CD4-positive, alpha-beta memory T cell (primary cell): ENCODE results near the gene PTPN1. TPM values are rescaled to one million over a fixed set of nuclear protein-coding genes. Genes with fewer than 3 reads are reported as not detected.

Experiments used
- CTCF ChIA-PET: fragments of 350-600 bp; sonication (Branson Sonifier 250); formaldehyde crosslinking; loops from one replicate; lab custom pipeline; 2021; ENCODE audit warnings: inconsistent platforms; ENCODE audit not compliant: partially characterized antibody; lab: Charles Lee
- POLR2A ChIA-PET: fragments of 350-600 bp; sonication (Branson Sonifier 250); formaldehyde crosslinking; loops from one replicate; lab custom pipeline; 2021; ENCODE audit not compliant: partially characterized antibody; lab: Charles Lee
- DNase-seq, 5 donors: peaks; one replicate each; pipeline versions ENCODE4 v3.0.0 to v3.0.0-alpha.2; 2020 to 2022; ENCODE audit warnings: mixed read lengths in 1 of 5
- H3K27ac ChIP-seq: one replicate; pipeline ENCODE4 v1.7.0; 2013; ENCODE audit warnings: low read depth, low read length
- H3K27me3 ChIP-seq: 2 replicates; pipeline ENCODE4 v1.7.0; 2013; ENCODE audit warnings: mild to moderate bottlenecking, low read length, moderate library complexity; ENCODE audit not compliant: insufficient read depth
- H3K36me3 ChIP-seq: 2 replicates; pipeline ENCODE4 v1.7.0; 2013; ENCODE audit warnings: mild to moderate bottlenecking, low read length, moderate library complexity; ENCODE audit not compliant: insufficient read depth
- H3K4me1 ChIP-seq: 2 replicates; pipeline ENCODE4 v1.7.0; 2013; ENCODE audit warnings: mild to moderate bottlenecking, low read length, moderate library complexity; ENCODE audit not compliant: insufficient read depth
- H3K4me3 ChIP-seq, 2 donors: one replicate each; pipeline ENCODE4 v1.7.0; 2013; ENCODE audit warnings: low read length in 2 of 2, mild to moderate bottlenecking in 1 of 2
- H3K9me3 ChIP-seq, 2 donors: one replicate each; pipeline ENCODE4 v1.7.0; 2013; ENCODE audit warnings: low read length in 2 of 2, control low read depth in 1 of 2; ENCODE audit not compliant: control insufficient read depth in 1 of 2
- H3K27ac Mint-ChIP-seq, 7 donors: one replicate each; pipeline ENCODE4 v1.8.0; 2020 to 2021; ENCODE audit warnings: mixed read lengths in 7 of 7, mild to moderate bottlenecking in 6 of 7, inconsistent platforms in 3 of 7, moderate library complexity in 3 of 7
- H3K27me3 Mint-ChIP-seq, 2 donors: one replicate each; pipeline ENCODE4 v1.8.0; 2020 to 2021; ENCODE audit warnings: mixed read lengths in 2 of 2
- H3K36me3 Mint-ChIP-seq, 2 donors: one replicate each; pipeline ENCODE4 v1.8.0; 2020 to 2021; ENCODE audit warnings: mixed read lengths in 2 of 2, inconsistent platforms in 1 of 2, mild to moderate bottlenecking in 1 of 2
- H3K4me1 Mint-ChIP-seq, 4 donors: one replicate each; pipeline ENCODE4 v1.8.0; 2020 to 2021; ENCODE audit warnings: mixed read lengths in 4 of 4, mild to moderate bottlenecking in 1 of 4
- H3K4me3 Mint-ChIP-seq, 8 donors: one replicate each; pipeline ENCODE4 v1.8.0; 2020 to 2021; ENCODE audit warnings: mixed read lengths in 8 of 8, mild to moderate bottlenecking in 7 of 8, moderate library complexity in 6 of 8, inconsistent platforms in 3 of 8
- H3K9me3 Mint-ChIP-seq, 8 donors: one replicate each; pipeline ENCODE4 v1.8.0; 2020 to 2021; ENCODE audit warnings: mixed read lengths in 8 of 8, mild to moderate bottlenecking in 5 of 8, inconsistent platforms in 3 of 8, moderate library complexity in 1 of 8
- intact Hi-C: fragments of 100-400 bp; cut with micrococcal nuclease; formaldehyde crosslinking; loops from one replicate; pipeline ENCODE4 v1.15.1; 2023
- polyA plus RNA-seq, 2 donors: library from polyadenylated mRNA; unstranded; fragments of 300-500 nt; fragmentation: Illumina TruSeq; gene quantifications; one replicate each; pipeline ENCODE4 v1.2.3, GENCODE V29; 2021
- total RNA-seq, 2 experiments: library from RNA; stranded (reverse); gene quantifications; one replicate each; pipeline ENCODE4 v1.2.3, GENCODE V29; 2021

PTPN1 gene
- 10 to 100 TPM; 59.5 to 61.5 TPM for total RNA-seq
- 10 to 100 TPM; 21.0 to 41.0 TPM for polyA plus RNA-seq

DNA sequence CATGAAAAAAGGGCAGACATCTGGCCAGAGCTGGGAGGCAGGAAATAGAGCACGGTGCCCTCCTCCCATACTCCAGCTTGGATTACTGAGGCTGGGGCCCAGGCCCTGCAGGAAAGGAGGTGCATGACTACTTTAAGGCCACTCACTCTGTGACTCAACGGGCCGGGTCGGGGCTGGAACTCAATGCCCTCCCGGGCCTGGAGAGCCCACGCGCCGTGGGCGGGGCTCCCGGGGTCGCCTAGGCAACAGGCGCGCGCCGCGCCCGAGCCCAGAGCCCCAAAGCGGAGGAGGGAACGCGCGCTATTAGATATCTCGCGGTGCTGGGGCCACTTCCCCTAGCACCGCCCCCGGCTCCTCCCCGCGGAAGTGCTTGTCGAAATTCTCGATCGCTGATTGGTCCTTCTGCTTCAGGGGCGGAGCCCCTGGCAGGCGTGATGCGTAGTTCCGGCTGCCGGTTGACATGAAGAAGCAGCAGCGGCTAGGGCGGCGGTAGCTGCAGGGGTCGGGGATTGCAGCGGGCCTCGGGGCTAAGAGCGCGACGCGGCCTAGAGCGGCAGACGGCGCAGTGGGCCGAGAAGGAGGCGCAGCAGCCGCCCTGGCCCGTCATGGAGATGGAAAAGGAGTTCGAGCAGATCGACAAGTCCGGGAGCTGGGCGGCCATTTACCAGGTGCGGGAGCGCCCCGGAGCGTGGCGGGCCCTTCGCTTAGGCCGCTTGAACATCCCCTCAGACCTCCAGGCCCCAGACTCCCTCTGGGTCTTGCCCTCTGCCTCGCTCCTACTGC lies at the start of gene PTPN1:
Gene PTPN1 (plus strand): TSS at position 461 of the 783 bp plus-strand sequence. CDS start 145 bp downstream, at position 606.
- Histone ChIP-seq H3K27ac (peak within 1 kb of the TSS; percentile 91), H3K27me3 (no peaks in the 10 kb centered on the region), H3K9me3 (no peaks in the 10 kb centered on the region), H3K36me3 (no peaks in the 10 kb centered on the region), H3K4me1 (peaks cover 50% of the 10 kb centered on the region), H3K4me3 (peak within 1 kb of the TSS; percentile 73 to 91)
- Mint-ChIP-seq H3K9me3 (peaks cover 0 to 2% (median 0%) of the 10 kb centered on the region in 8 donors), H3K36me3 (peaks cover 0 to 21% of the 10 kb centered on the region in 2 donors), H3K27ac (peak within 1 kb of the TSS; percentile 93 to 98 (median 96)), H3K4me3 (peak within 1 kb of the TSS; percentile 94 to 98 (median 96)), H3K27me3 (no peaks in the 10 kb centered on the region), H3K4me1 (peaks cover 35 to 56% (median 45%) of the 10 kb centered on the region in 4 donors)
- CTCF ChIA-PET: interaction anchor here (1.6 to 4.1 kb wide), 4 partner anchors 9 to 61 kb away, joined by 5 to 21 read pairs (median 7); no protein-coding TSS in a partner anchor
- intact Hi-C loops: loop anchor here (1.0 to 2.0 kb wide), 5 partner anchors 9 to 421 kb away; partner anchors contain the start of genes ADNP, CEBPB and PARD6B
- DNase-seq: peak; percentile 98 to 99 (median 99)
- POLR2A ChIA-PET: interaction anchor here (0.6 to 3.4 kb wide), 27 partner anchors 8 to 796 kb away, joined by 3 to 76 read pairs (median 5); partner anchors contain the start of genes CEBPB and PEDS1

DNA sequence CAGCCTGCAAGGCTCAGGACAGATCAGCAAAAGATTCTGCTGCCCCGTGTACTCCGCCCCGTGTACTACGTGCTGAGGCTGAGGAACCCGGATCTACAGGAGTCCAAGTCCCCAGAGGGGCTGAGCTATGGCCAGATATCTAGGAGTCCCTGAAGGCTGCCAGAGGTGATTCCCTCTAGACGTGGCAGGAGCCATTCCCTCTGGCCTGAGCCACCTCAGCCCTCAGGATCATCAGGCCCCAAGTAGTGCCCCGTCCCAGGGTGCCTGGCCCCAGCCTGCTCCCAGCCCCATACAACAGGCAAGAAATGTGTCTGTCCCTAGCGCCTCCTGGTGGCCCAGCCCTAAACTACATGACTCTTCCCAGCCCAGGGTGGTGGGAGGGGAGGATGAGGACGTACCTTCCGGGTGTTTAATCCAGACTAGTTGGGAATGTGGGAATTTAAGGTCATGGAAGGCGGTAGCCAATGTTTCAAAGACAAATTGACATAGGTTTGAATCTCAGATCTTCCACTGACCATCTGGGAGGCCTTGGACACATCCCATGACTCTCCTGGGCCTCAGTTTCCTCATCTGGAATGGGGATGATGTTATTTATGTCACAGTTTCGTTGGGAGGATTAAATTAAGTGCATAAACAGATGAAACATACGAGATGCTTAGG lies 49.4 kb upstream of the PTPN1 start:
- CTCF ChIA-PET: interaction anchor here (1.6 to 13.2 kb wide), 2 partner anchors 261 to 276 kb away, joined by 4 to 330 read pairs; partner anchors contain the start of gene CEBPB
- peak; percentile 70 to 80 (median 76) for DNase-seq
- Mint-ChIP-seq H3K36me3 (no peaks in the 10 kb centered on the region), H3K27ac (peak overlapping the region in 2 of 7 donors; percentile 15 to 37), H3K27me3 (peaks cover 2 to 10% of the 10 kb centered on the region in 2 donors), H3K9me3 (no peaks in the 10 kb centered on the region), H3K4me1 (peaks cover 0 to 5% (median 4%) of the 10 kb centered on the region in 4 donors), H3K4me3 (no peak overlapping the region)
- Histone ChIP-seq H3K4me1 (peaks cover 8% of the 10 kb centered on the region), H3K36me3 (no peaks in the 10 kb centered on the region), H3K4me3 (no peak overlapping the region), H3K27me3 (no peaks in the 10 kb centered on the region), H3K27ac (no peak overlapping the region), H3K9me3 (no peaks in the 10 kb centered on the region)
- intact Hi-C loops: loop anchor here (1.0 to 10.0 kb wide), 4 partner anchors 270 to 486 kb away; partner anchors contain the start of genes CEBPB and UBE2V1
- POLR2A ChIA-PET: no interaction called here

DNA sequence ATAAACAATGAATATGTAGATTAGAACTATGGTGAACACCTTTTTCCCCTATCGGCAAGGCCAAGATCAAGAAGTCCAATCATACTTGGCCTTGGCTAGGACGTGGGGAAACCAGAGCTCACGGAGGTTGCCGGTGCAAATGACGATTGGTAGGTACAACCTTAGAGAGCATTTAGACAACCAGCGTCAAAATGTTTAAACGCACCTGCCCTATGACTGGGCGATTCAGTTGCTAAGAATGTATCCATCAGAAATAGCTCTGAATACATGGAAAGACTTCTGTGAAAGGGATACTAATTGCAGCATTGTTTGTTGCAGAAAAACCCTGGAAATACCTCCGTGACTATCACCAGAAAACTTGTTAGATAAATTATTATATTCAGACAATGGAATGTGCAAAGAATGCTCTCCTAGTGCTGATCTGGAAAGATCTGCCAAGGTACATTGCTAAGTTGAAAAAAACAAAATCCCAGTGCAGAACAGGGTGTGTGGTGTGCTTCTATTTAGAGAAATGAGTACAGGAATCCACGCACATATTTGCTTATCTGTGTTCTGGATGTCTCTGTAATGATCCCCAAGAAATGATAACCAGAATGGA lies 48.0 kb upstream of the PTPN1 start:
- H3K27me3 ChIP-seq: no peaks in the 10 kb centered on the region
- H3K4me3 ChIP-seq: no peak overlapping the region
- Mint-ChIP-seq H3K27ac (no peak overlapping the region), H3K4me3 (no peak overlapping the region), H3K36me3 (no peaks in the 10 kb centered on the region), H3K4me1 (peaks cover 0 to 5% (median 4%) of the 10 kb centered on the region in 4 donors), H3K27me3 (peaks cover 2 to 7% of the 10 kb centered on the region in 2 donors), H3K9me3 (no peaks in the 10 kb centered on the region)
- ChIA-PET CTCF (interaction anchor here (0.5 to 13.2 kb wide), 8 partner anchors 21 to 485 kb away, joined by 3 to 330 read pairs (median 4); partner anchors contain the start of gene CEBPB), POLR2A (interaction anchor here (4.0 kb wide), 1 partner anchor 272 kb away, joined by 23 read pairs; the partner anchor contains the start of gene CEBPB)
- no peaks in the 10 kb centered on the region for H3K36me3 ChIP-seq
- no peak overlapping the region for H3K27ac ChIP-seq
- no peaks in the 10 kb centered on the region for H3K9me3 ChIP-seq
- H3K4me1 ChIP-seq: peaks cover 8% of the 10 kb centered on the region
- DNase-seq: no peak
- intact Hi-C loops: loop anchor here (5.0 to 10.0 kb wide), 2 partner anchors 350 to 487 kb away; partner anchors contain the start of gene UBE2V1

DNA sequence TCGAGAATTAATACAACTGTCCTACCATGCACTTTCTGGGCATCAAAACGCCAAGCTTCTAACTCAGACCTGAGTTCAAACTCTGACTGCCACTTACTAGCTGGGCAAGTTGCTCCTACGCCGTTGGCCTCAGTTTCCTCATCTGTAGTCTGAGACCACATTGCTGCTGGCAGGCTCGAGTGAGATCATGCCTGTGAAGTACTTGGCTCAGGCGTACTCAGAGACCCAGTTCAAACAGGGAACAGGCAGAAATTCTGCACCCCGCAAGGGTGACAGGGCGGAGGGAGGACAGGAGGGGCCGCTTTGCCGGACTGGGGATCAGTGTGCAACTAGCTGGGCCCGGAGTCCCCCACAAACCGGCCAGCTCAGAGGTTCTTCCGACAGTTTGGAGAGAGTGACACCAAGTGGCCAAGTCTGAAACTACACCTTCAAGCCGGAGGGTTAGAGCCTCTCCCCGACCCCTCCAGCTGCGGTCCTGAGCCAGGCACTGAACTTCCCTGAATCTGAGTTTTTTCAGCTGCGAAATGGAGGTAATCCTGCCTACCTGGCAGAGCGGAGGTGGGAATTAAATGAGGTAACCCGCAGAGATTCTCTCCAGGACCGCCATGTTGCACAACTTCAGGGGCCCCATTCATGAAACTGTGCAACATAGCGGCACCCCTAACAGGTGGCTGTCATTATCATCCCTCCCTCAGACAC lies 46.0 kb upstream of the PTPN1 start:
- H3K27me3 Mint-ChIP-seq: peaks cover 2 to 6% of the 10 kb centered on the region in 2 donors
- no peaks in the 10 kb centered on the region for H3K9me3 ChIP-seq
- H3K4me1 ChIP-seq: peaks cover 8% of the 10 kb centered on the region
- intact Hi-C loops: loop anchor here (1.0 to 10.0 kb wide), 4 partner anchors 274 to 489 kb away; partner anchors contain the start of genes CEBPB and UBE2V1
- H3K36me3 ChIP-seq: no peaks in the 10 kb centered on the region
- H3K27ac Mint-ChIP-seq: peak overlapping the region in 1 of 7 donors; percentile 52
- peaks cover 4 to 5% (median 4%) of the 10 kb centered on the region in 4 donors for H3K4me1 Mint-ChIP-seq
- no peak overlapping the region for H3K27ac ChIP-seq
- H3K9me3 Mint-ChIP-seq: no peaks in the 10 kb centered on the region
- H3K4me3 ChIP-seq: no peak overlapping the region
- H3K4me3 Mint-ChIP-seq: peak overlapping the region in 2 of 8 donors; percentile 10 to 38
- no peaks in the 10 kb centered on the region for H3K36me3 Mint-ChIP-seq
- H3K27me3 ChIP-seq: no peaks in the 10 kb centered on the region
- DNase-seq: peak; percentile 50 to 63 (median 57)
- POLR2A ChIA-PET: interaction anchor here (0.6 to 4.0 kb wide), 5 partner anchors 19 to 465 kb away, joined by 3 to 23 read pairs (median 4); partner anchors contain the start of genes CEBPB, PEDS1 and UBE2V1
- CTCF ChIA-PET: interaction anchor here (0.6 to 13.2 kb wide), 22 partner anchors 8 to 393 kb away, joined by 3 to 330 read pairs (median 4); partner anchors contain the start of gene CEBPB

DNA sequence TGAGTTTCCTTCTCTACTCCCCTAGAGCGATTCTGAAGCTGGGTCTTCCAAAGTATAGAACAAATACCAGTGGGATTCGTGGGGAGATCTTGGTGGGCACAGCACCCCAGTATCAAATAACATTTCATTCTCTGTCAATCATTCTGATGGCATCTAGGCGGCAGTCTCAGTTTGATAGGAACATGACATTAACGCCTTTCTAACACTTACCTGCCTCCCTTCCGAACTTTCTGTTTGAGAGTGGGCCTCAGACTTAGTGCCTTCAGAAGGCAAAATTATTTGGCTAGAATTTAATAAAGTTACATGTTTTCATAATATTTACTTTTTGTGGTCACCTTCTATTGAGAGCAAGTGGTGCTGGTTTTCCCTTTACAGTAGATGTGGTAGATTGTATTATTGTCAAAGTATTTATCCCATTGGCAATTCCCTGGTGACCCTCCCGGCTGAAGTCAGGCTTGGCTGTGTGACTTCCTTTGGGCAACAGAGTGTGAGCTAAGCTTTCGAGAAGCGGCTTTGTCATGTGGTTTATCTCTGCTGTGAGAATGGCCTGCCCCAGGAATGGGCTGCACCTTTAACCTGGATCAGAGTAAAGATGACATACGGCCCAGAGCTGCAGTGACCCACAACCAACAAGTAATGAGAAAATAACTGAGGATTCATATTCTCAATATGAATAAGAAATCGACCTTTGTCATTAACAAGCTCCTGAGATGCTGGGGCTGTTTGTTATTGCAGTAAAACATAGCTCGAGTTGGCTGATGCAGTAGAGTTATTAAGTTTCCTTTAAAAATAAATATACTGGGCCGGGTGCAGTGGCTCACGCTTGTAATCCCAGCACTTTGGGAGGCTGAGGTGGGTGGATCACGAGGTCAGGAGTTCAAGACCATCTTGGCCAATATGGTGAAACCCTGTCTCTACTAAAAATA lies 45.2 kb upstream of the PTPN1 start:
- Mint-ChIP-seq H3K4me1 (peaks cover 4 to 6% (median 5%) of the 10 kb centered on the region in 4 donors), H3K36me3 (no peaks in the 10 kb centered on the region), H3K4me3 (no peak overlapping the region), H3K9me3 (no peaks in the 10 kb centered on the region), H3K27me3 (peaks cover 0 to 4% of the 10 kb centered on the region in 2 donors), H3K27ac (no peak overlapping the region)
- H3K9me3 ChIP-seq: no peaks in the 10 kb centered on the region
- POLR2A ChIA-PET: interaction anchor here (1.0 to 4.0 kb wide), 4 partner anchors 19 to 352 kb away, joined by 3 to 23 read pairs (median 4); partner anchors contain the start of genes CEBPB, PEDS1 and UBE2V1
- CTCF ChIA-PET: interaction anchor here (0.6 to 13.2 kb wide), 23 partner anchors 9 to 486 kb away, joined by 3 to 330 read pairs (median 4); partner anchors contain the start of gene CEBPB
- intact Hi-C loops: loop anchor here (1.0 to 10.0 kb wide), 4 partner anchors 275 to 490 kb away; partner anchors contain the start of genes CEBPB and UBE2V1
- no peaks in the 10 kb centered on the region for H3K27me3 ChIP-seq
- H3K27ac ChIP-seq: no peak overlapping the region
- no peak overlapping the region for H3K4me3 ChIP-seq
- no peaks in the 10 kb centered on the region for H3K36me3 ChIP-seq
- H3K4me1 ChIP-seq: peaks cover 8% of the 10 kb centered on the region
- no peak for DNase-seq
